Psoas muscle (tissue), 8 donors: ENCODE data around the gene LMOD1. TPM values are rescaled to one million over a fixed set of nuclear protein-coding genes. Genes with fewer than 3 reads are reported as not detected.
A peak's percentile ranks its signal among the peaks of the same experiment; 100 is the strongest.
"Not testable (repeated sequence)": the region's sequence is repeated elsewhere in the genome, so short reads cannot be mapped to it uniquely, and the experiment has no call there.

Experiments
- ATAC-seq, 4 donors: fragments of 200-7000 bp; cut with Tn5 transposase; one replicate each; pipeline ENCODE4 v1.9.1; 2020; ENCODE audit warnings: moderate library complexity in 3 of 4, mild to moderate bottlenecking in 2 of 4
- DNase-seq, 2 donors: peaks; one replicate each; pipeline ENCODE4 v3.0.0-alpha.2; 2020
- H3K27ac ChIP-seq: fragments of 200-600 bp; one replicate; pipeline ENCODE4 v1.8.0; 2022
- H3K27me3 ChIP-seq, 3 donors: fragments of 200-600 bp in 1 of 3; one replicate each; pipeline versions ENCODE4 v1.6.1 to v1.8.0; 2013 to 2022; ENCODE audit warnings: low read length in 2 of 3, mild to moderate bottlenecking in 2 of 3, moderate library complexity in 1 of 3; ENCODE audit not compliant: insufficient read depth in 3 of 3
- H3K36me3 ChIP-seq, 2 donors: fragments of 200-600 bp in 1 of 2; one replicate each; pipeline versions ENCODE4 v1.6.1 to v1.8.0; 2013 to 2022; ENCODE audit warnings: low read depth in 1 of 2, mild to moderate bottlenecking in 1 of 2, moderate library complexity in 1 of 2; ENCODE audit not compliant: insufficient read depth in 1 of 2
- H3K4me1 ChIP-seq: fragments of 200-600 bp; one replicate; pipeline ENCODE4 v1.8.0; 2022
- H3K4me3 ChIP-seq: fragments of 200-600 bp; one replicate; pipeline ENCODE4 v1.8.0; 2022; ENCODE audit warnings: mild to moderate bottlenecking
- H3K9me3 ChIP-seq: fragments of 200-600 bp; one replicate; pipeline ENCODE4 v1.8.0; 2022
- WGBS, 3 donors: extraction: QIAGEN DNeasy Blood & Tissue Kit; methylation state at CpG; one replicate each; pipeline versions ENCODE4 v1.1.6 to v1.1.7; 2013; 5-methylcytosine and 5-hydroxymethylcytosine counted together
- intact Hi-C, 2 donors: fragments of 100-400 bp; cut with DNase I; formaldehyde crosslinking; loops; one replicate each; pipeline versions ENCODE4 v1.11.0 to v1.14.2; 2022
- polyA plus RNA-seq, 3 donors: library from polyadenylated mRNA; stranded (reverse); fragments of 200-250 nt; gene quantifications; one replicate each; pipeline ENCODE4 v1.2.3, GENCODE V29; 2013
- total RNA-seq, 4 donors: library from RNA; stranded (reverse); fragmentation: NEBNext Ultra II Directional in 2 of 4; extraction: Animal tissue kit (Norgen Biotek cat#: 25700) in 2 of 4; gene quantifications; one replicate each; pipeline versions ENCODE4 v1.2.1 to v1.2.4, GENCODE V29; 2021 to 2023
- TF ChIP-seq, protein P1 (sequence below): fragments of 200-600 bp; IDR thresholded peaks from one replicate; pipeline ENCODE4 v1.8.0; 2022; ENCODE audit warnings: antibody characterized with exemption
- donor health status: healthy with polysubstance abuse.
- donor health status: DM: no; HTN: no; CAD: no; lungs with moderate emphysema.
- donor health status: Bipolar disorder and iron deficiency.
- donor health status: healthy.
- donor health status: DM: yes; HTN: yes; CAD: no.
- donor health status: DM: no; HTN: no; CAD: no.
- donor health status: DM: no; HTN: no; CAD: no.
- donor health status: DM: yes; HTN: yes; CAD: no.

LMOD1 gene
- total and polyA plus RNA-seq, 7 donors, result 4.9 to 45.4 (median 15.5) TPM

DNA sequence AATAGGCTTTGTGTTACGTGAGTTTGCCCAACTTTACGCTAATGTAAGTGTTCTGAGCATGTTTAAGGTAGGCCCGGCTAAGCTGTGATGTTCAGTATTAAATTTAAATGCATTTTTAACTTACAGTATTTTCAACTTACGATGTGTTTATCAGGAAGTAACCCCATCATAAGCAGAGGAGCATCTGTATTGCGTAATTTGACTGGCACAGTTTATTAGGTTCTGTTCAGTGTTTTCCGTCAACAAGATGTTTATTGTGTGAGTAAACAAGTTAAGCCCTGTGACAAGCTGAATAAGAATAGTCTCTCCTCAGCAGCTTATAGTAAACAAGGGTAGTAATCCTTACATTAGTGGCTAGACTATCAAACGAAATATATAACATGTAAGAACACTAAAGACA, 84.9 kb downstream of the LMOD1 start:
- Histone ChIP-seq H3K36me3 (peaks cover 7 to 100% of the 10 kb centered on the region in 2 donors), H3K27me3 (no peaks in the 10 kb centered on the region), H3K27ac (no peak overlapping the region), H3K4me1 (no peaks in the 10 kb centered on the region), H3K9me3 (no peaks in the 10 kb centered on the region), H3K4me3 (no peak overlapping the region)
- WGBS, 3 donors, result 93 to 94% (median 94%) methylated on average over 7 of the region's 7 CpGs
- TF ChIP-seq, protein P1, sequence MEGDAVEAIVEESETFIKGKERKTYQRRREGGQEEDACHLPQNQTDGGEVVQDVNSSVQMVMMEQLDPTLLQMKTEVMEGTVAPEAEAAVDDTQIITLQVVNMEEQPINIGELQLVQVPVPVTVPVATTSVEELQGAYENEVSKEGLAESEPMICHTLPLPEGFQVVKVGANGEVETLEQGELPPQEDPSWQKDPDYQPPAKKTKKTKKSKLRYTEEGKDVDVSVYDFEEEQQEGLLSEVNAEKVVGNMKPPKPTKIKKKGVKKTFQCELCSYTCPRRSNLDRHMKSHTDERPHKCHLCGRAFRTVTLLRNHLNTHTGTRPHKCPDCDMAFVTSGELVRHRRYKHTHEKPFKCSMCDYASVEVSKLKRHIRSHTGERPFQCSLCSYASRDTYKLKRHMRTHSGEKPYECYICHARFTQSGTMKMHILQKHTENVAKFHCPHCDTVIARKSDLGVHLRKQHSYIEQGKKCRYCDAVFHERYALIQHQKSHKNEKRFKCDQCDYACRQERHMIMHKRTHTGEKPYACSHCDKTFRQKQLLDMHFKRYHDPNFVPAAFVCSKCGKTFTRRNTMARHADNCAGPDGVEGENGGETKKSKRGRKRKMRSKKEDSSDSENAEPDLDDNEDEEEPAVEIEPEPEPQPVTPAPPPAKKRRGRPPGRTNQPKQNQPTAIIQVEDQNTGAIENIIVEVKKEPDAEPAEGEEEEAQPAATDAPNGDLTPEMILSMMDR, result no peak
- intact Hi-C loops, result no loop called here
- DNase-seq (no peak), ATAC-seq (no peak)

DNA sequence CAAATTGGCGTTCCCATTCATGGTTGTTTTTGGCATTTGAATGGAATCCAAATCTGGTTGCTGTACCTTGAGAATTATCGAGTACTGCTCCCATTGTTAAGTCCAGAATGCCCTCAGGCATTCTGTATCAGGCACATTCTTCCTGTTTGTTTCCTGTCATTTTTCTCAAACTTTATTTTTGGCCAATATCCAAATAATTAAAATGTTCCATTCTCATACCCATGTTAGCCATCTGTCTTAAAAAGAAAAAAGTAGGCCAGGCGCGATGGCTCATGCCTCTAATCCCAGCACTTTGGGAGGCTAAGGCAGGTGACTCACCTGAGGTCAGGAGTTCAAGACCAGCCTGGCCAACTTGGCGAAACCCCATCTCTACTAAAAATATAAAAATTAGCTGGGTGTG, 86.9 kb downstream of the LMOD1 start:
- no peaks in the 10 kb centered on the region for H3K9me3 ChIP-seq
- ATAC-seq (no peak), DNase-seq (no peak)
- TF ChIP-seq, protein P1, result no peak
- intact Hi-C loops, result no loop called here
- no peaks in the 10 kb centered on the region for H3K27me3 ChIP-seq
- 76 to 88% (median 78%) methylated on average over 5 of the region's 5 CpGs for WGBS, 3 donors
- no peak overlapping the region for H3K27ac ChIP-seq
- no peaks in the 10 kb centered on the region for H3K4me1 ChIP-seq
- H3K4me3 ChIP-seq, result no peak overlapping the region
- peaks cover 12 to 100% of the 10 kb centered on the region in 2 donors for H3K36me3 ChIP-seq

- H3K36me3 ChIP-seq, result peaks cover 12 to 100% of the 10 kb centered on the region in 2 donors
- H3K27me3 ChIP-seq, H3K4me3 ChIP-seq, H3K27ac ChIP-seq, ATAC-seq, DNase-seq, intact Hi-C loops, H3K4me1 ChIP-seq, H3K9me3 ChIP-seq: not testable (repeated sequence)
- WGBS, 3 donors, result 97 to 100% (median 97%) methylated on average over 2 of the region's 2 CpGs
These were observed 89.6 kb downstream of the LMOD1 start for GRCh38 chr1:201856722-201857121.

- no peak overlapping the region for H3K4me3 ChIP-seq
- no peaks in the 10 kb centered on the region for H3K27me3 ChIP-seq
- H3K9me3 ChIP-seq, result no peaks in the 10 kb centered on the region
- intact Hi-C loops, result no loop called here
- peaks cover 5 to 98% of the 10 kb centered on the region in 2 donors for H3K36me3 ChIP-seq
- ATAC-seq (no peak), DNase-seq (no peak)
- 79 to 88% (median 83%) methylated on average over 1 of the region's 1 CpG for WGBS, 3 donors
- H3K27ac ChIP-seq, result no peak overlapping the region
- peaks cover 4% of the 10 kb centered on the region for H3K4me1 ChIP-seq
- TF ChIP-seq, protein P1, result no peak
These were observed 94.4 kb downstream of the LMOD1 start for GRCh38 chr1:201851949-201852348.

DNA sequence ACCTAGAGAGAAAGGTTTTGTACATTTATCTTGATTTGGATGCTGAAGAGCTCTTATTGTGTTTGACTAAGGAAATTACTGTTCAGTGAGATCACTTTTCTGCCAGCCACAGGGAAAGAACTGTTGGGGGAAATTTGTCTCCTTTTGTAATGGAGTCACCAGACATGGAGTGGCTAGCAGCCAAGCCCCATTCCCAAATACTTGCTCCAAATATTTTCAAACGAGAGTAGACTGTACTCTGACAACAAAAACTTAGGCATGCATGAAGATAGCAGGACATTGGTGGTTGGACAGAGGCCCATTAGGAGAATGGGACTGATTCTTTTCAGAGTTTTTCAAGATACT, 96.3 kb downstream of the LMOD1 start:
- ATAC-seq (no peak), DNase-seq (no peak)
- intact Hi-C loops, result no loop called here
- Histone ChIP-seq H3K27me3 (no peaks in the 10 kb centered on the region), H3K4me1 (peaks cover 8% of the 10 kb centered on the region), H3K36me3 (peaks cover 0 to 79% of the 10 kb centered on the region in 2 donors), H3K27ac (peak overlapping the region; percentile 43), H3K9me3 (no peaks in the 10 kb centered on the region), H3K4me3 (no peak overlapping the region)
- TF ChIP-seq, protein P1, result no peak
- WGBS, 3 donors, result 7 to 24% (median 9%) methylated on average over 1 of the region's 1 CpG
